NCI-H524 (cell line): Measurements from ENCODE around the gene CORO6.

Source experiments
- DNase-seq, 2 experiments: peaks; one replicate each; lab custom pipeline; 2025; lab: John Stamatoyannopoulos, UW

The CORO6 gene

DNA sequence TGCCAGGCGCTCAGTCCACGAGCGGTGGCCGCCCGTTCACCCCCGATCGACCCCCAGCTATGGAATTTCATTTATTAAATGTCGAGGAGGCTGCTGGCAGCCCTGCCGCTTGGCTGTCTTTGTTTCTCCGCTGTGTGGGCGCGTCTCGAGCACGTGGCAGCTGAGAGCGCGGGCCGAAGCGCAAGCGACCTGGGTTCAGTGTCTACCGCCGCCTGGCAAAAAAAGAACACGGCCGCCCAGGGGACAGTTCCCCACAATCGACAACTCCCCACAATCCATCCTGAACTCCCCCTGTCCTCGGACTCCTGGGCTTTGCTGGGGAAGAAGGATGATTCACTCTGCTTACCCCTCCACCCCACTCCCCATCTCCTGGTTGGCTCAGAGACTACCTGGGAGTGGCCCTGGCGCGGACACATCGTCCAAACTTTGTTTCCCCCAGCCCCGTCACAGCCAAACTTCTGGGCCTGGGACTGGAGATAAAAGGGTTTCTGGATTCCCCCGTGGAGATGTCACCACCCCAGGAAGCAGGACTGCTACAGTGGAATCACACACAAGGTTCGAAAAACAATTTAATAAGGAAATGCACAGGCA is 31.5 kb downstream of the CORO6 start:
- peak; percentile 90 for DNase-seq

DNA sequence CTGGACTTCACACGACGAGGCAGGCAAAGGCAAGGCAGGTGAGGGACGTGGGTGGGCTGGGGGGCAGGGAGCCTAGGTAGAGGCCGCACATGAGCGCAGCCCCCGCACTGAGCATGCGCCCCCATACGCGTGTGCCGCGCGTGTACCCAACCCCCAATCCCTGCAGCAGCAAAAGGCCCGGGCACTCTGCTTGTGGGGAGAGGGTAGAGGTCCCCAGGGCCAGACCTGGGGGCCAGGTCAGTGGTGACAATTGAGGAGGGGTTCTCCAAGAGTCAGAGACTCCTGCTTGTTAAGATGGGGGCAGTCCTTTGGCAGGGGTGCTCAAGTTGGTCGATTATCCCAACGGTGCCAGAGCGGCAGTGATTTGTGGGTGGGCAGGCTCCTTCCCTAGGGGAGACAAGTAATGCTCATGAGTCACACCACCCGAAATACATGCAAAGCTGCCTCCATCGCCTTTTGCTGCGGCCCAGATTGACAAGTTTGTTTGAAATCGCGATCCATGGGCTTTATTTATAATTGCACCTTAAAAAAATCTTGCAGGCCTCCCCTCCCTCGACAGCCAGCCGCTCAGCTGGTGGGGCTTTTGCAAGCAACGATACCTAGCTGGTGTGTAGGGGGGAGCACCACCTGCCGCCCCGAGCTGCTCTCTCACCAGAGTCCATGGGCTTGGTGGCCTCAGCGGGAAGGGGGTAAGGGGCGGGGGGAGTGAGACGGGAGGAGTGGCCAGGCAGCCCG is 32.1 kb downstream of the CORO6 start:
- DNase-seq: peak; percentile 92 to 95

DNA sequence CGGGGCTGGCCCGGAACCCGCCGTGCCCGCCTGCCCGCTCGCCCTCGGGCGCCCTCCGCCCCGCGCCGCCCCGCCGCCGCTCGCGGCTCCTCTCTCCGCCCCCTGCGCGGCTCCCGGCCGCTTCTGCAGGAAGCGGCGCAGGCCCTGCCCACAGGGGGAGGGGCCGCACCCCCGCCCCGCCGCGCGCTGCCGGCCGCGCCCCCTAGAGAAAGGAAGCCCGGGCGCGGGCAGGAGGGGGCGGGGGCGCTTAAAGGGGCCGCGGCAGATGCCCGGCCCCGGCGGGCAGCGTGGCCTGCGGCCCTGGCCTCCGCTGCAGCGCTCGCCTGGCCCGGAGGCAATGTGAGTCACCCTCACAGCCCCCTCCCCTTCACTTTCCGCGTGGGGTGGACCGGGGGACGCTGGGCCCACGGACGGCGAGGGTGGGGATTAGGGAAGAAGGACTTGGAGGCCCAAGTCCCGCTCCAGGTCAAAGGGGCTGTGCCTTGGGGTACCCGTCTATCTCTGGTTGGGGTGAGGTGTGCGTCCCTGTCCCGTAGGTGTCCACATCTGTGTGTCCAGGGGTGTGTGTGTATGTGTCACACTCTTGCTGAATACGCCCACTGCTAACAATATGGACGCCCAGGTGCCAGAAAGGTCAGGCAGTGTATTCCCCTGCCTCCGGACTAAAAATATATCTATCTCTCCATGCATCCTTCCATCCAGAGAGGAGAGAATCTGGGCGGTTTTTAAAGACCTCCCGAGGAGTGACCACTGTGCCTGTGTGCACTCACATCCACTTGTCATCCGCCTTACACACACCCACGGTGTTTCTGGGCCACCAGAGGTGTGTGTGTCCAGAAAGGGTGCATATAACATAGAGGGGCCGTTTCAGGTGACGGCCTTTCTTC is 32.9 kb downstream of the CORO6 start, which contains the start of gene GIT1:
TSS of gene GIT1 (minus strand) at position 125 of the 887 bp plus-strand sequence. CDS start 270 bp downstream, outside the sequence.
- peak; percentile 87 to 95 for DNase-seq

DNA sequence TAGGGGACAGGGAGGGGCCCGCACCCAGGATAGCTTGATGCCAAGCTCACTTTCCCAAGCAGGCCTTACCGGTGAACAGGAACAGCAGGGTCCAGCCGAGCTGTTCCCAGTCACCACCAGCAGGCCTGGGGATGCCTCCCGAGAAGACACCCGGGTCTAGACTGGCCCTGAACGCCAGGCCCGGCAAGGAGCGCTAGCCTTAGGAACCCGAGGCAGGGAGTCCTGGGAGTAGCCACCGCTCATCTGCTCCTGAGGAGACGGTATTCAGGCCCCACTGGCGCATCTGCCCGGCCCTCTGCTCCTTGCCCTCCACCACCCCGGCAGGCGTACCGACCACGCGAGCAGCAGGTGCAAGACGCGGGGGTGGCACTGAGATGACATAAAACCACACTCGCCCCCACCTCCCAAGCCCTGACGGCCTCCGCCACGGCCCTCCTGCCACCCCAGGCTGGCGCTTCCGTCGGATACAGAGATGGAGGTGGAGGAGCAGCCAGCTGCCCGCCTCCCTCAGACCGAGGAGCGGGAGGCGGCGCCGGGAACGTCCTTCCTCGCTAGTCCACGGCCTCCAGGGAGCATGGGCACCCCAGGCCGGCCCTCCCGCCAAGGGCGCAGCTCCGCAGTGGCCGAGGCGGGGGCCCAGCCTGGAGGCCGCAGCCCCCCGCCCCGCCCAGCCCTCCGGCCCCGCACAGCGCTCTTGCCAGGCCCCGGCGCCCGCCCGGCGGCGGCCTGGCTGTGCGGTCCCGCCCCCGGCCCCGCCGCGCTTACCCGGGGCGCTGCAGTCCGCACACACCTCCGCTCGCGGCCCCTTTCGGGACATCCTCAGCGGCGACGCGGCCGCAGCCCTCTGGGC is 33.9 kb downstream of the CORO6 start:
- DNase-seq: peak; percentile 45 to 64

DNA sequence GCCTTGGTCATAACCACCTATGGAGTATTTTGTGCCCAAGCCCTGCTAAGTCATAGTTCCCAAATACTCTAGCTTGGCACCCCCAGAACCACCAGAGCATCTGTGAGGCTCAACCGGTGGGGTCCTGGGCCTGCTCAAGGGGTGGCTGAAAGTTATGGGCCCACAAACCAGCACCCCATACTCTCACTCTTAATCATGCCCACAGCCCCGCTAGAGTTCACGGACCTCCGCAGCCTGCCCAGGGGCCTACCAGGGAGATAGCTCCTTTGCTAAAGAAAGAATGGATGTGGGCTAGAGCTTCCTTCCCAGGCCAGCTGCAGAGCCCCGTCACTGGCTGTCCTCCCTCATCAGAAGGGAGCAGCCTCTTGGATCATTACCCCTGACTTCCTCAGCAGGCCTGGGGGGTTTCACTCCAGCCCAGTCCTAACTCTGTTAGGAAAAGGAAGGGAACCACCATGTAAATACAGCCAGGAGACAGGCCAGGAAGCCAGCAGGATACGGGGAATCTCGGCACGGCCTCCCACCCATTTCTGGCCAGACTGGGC is 34.6 kb downstream of the CORO6 start:
- no peak for DNase-seq

DNA sequence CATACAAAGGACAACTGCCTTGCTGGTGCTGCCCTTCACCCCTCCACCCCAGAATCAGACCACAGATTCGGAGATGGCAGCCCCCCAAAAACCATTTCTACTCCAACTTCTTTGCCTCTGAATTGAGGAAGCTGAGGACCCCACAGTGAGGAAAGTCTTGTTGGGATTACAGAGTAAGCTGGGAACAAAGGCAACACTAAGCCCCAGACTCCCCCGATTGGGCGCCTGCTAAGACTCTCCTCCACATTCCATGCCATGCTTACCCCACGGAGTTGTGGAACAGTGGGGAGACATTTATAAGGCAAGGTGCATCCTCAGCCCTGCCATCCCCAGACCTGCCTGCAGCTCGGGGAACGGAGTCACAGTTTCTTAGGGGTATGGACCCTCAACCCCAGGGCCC is 35.1 kb downstream of the CORO6 start:
- DNase-seq: no peak

DNA sequence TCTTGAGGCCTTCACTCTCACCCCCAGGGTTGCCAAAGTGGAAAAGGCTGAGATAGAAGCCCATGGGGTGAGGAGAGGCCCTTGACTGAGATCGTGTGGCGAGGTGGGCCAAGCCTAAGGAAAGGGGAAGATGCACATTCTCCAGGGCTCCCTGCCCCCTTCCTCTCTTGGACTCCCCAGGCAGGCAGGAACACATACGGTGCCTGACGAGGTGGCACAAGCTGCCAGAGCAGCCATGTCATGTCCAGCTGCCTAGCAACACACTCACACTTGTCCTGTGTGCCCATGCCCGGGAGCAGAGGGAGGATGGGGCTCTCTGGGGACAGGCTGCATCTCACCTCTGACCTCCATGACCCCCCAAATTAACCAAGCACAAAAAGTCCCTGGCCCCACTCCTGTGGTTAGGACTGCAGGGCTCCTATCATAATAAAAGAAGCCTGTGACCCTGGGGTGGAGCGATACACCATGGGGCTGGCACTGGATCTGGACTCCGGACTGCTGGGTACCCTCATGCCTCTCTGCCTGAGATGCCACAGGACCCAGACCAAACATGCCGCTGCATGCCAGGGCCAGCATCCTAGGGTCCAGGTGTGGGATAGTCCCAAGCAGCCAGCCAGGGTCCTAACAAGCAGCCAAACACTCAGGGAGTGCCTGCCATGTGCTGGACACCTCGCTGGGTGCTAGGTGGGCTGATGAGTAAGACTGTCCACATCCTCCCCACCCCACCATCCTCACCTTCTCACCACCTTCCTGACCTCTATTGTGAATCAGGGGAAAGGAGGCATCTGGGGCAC is 35.8 kb downstream of the CORO6 start:
- DNase-seq: no peak

DNA sequence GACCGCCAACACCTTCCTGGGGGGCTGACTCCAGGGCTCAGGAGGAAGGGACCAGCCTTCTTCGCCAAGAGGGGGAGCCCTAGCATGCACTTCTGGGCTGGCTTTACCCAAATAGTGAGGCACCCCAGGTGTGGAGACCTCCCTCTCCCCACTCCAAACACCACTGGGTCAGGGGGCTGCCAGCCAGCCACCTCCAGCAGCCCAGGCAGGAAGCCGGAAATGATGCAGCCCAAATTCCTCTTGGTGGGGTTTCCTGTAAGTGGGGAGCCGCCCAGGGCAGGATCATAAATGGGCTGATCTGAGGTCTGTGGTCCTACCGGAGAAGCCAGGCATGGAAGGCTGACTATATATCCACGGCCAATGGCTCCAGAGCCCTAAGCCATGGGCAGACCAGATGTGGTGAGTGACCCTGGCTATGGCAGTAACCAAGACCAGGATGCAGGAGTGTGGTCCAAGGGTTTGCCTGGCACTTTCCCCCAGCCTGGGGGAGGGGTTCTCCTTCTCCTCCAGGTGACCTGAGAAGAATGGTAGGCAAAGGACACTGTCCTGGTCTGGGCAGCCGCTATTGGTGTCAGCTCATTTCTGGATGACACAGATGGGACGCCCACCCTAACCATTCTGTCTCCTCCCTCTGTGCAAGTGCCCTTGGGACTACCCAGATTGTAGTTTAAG is 37.5 kb downstream of the CORO6 start:
- DNase-seq: no peak

DNA sequence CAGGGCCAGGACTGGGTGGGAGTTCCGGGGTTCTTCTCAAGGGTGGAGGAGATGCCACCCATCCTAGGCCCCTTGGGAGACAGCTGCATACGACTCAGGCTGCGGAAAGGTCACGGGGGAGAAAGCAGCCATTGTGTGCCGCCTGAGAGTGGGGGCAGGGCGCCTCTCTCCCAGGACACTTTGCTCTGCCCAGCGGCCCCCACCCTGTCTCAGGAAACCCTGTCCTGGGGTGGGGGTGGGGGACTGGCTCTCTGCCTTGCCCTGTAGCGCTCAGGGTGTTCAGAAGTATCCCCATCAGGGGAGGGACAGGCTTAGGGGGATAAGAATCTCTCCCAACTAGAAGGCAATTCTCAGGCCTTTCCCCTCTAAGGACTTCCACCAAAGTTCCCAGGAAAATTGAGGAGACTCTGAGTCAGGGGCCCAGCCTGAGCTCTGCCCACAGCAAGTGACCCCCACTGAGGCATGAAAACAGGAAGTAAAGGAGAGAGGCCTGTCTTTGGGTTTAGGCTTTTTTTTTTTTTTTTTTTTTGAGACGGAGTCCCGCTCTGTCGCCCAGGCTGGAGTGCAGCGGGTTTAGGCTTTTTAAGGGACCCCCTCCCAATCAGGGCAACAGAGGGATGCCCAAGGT is 38.1 kb downstream of the CORO6 start:
- no peak for DNase-seq

DNA sequence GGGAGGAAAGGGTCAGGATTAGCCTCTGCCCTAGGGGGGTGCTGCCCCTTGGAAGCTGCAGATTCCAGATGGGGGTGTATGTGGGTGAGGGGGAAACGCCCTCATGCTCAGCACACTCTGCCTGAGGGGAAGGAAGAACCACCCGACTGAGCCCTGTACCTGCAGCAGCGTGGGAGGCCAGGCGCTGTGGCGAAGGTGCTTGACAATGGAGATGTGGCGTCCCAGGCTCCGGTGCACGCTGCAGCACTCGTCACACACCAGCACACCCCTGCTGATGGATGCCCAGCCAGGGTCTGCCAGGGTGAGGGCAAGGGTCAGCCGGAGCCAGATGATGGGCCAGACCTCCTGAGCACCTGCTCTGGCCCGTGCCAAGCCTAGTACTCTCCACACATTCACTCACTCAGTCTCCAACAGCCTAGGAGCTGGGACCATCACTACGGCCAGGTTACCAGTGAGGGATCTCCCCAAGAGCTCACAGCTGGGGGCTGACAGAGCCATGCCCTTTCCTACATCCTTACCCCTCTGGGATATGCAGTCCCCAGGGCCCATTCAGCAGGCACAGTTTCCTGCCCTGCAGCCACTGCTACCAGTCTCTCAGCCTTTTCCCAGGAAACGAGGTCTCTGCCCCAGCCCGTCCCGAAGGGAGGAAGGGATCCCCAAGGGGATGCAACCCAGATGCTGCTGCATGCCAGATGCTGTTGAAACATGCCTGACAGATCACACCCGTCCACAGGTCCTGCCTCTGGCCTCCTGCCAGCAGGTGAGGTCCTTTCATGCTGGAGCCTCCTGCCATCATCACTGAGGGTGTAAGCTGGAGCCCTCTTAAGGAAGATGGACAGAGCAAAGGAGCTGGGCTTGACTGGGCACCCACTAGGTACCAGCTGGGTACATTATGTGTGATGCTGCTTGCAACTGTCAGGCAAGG is 39.1 kb downstream of the CORO6 start:
- peak; percentile 45 to 69 for DNase-seq

DNA sequence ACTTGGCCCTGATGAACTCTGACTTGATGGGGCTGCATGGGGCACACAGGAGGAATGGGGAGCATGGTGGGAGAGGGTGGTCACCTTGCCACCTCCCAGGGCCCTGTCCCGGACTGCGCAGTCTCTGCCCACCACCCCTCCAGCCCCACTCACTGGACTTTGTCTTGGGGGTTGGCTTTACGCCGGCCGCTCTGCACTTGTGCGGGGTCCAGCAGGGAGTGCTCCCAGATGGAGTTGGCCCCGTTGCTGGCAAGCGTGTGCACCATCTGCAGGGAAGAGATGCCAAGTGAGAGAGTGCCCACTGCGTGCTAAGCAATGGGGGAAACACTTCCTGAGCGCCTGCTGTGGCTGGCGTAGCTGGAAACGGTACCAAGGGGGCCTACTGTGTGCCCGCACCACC is 39.9 kb downstream of the CORO6 start:
- DNase-seq: no peak

DNA sequence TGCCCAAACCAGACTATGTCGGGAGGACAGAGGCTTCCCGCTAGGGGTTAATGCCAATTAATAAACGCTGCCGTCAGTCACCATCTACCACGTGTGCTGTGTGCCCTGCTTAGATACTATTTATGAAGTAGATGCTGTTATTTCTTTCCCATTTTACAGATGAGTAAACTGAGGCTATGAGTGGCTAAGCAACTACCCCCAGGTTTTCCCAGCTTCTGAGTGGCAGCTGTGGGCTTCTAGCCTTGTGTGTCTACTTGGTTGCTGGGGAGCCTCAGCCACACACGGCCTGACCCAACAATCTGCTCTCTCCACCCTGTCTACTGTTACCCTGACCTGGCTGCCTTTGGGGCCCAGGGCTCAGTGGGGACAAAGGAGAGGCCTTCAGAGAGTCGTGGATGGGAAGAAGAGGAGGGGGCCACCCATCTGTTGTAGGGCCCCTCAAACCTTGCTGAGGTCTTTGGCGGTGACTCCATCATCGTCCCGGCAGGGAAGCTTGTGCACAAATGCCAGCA is 40.4 kb downstream of the CORO6 start:
- DNase-seq: no peak

DNA sequence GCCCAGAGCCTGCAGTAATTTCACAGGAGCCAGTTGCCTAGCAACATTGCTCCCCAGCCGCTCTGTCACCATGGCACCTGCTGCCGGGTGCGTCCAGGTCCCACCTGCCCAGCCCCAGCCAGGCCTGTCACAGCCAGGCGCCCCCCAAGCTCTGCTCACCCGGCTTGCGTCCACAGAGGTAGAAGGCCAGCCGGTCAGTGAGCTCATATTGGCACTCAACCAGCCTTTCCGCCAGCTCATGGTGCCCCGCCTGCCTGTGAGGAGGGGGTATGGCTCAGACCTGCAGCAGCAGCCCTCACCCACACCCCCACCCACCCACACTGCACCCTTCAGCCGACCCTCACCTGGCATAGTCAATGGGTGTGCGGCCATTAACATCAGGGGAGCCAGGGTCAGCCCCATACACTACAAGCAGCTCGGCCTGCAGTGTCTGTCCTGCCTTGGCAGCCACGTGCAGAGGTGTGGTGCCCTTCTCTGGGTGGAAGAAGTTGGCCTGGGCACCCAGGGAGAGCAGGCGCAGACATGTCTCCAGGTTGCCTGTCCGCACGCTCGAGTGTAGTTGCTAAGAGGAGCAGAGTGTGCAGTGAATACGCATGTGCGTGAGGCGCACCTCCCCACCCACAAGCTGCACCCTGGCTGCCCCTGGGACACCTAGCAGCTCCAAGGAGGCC is 41.0 kb downstream of the CORO6 start:
- DNase-seq: peak in 1 of 2 experiments; percentile 40

DNA sequence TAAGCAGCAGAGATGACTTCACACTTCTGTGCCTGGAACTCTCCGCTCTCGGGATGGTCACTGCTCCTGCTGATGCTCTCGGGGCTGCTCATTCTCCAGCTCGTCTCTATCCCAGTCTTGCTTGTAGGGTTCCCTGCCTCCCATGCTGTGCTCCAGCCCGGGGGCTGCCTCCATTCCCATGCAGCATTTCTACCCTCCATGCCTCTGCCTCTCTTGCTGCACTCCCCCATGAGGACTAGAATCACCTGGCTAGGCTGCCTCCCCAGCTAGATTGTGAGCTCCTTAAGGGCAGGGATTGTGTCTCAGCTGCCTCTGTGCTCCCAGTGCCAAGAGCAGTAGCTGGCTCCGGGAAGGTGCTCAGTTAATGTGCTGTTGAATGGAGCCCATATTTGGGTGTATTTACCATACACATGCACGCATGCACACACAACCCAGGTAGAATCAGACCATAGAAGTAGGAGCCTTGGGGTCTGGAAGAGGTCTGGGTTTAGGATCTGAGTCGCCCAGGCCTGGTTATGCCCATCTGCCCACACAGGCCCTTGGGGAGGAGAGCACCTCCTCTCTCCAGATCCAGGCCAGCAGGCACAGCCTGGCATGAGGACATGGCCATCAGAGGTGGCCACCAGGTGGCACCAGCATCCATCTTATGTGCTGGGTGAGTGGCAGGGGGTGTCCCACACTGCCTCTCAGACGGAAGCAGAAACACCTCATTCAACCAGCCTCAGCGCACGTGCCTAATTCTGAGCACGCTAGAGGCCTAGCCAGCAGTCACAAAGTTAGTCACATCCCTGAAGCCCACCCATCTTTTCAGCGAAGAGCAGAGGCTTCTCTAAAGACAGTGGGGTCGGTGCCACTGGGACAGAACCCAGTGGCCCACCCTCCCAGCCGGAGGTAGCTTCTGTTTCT is 42.6 kb downstream of the CORO6 start:
- DNase-seq: peak; percentile 91 to 96

DNA sequence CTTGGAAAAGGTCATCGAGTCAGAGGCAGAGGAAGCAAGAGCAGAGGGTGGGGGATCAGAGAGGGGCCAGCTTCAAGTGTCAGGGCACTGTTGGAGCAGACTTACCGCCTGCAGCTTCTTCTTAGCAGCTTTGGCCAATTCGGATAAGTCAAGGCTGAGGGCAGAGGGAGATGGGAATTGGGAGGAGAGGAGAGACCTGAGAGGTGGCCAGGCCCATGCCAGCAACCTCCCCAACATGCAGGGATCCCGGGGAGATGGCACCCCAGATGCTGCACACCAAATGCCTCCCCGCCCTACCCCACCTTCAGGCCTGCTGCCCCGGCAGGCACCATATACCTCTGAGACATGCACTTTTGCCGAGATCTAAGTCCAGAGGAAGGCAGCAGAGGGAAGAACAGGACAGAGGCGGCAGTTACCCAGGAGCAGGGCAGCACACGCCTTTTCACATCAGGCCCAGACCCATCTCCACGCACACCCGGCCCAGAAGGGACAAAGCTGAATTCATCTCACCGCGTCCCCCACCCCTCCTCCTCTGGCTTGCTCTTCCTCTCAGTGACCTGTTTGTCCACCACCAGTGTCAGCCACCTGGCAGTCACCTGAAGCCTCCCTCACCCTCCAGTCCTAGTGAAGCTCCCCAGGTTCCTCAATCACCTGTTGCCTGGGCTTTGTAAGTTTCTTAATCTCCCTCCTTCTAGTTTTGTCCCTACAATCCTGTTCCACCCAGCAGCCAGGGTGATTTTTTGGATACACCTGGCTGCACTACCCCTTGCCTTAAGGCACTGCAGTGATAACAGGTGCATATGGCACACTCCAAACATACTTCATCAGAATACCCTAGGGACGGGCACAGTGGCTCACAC is 43.9 kb downstream of the CORO6 start:
- DNase-seq: no peak
